22Rv1 (cell line): ENCODE measurements around the gene NFIL3.

ENCODE experiments used
- ZFX ChIP-seq: fragments of 450-650 bp; IDR thresholded peaks from 2 replicates; pipeline ENCODE4 v1.6.1; 2017; ENCODE audit warnings: antibody characterized with exemption, borderline replicate concordance
- TF ChIP-seq, protein P1 (sequence below): fragments of 450-650 bp; IDR thresholded peaks from 2 replicates; pipeline ENCODE4 v1.5.1; 2017; ENCODE audit warnings: mild to moderate bottlenecking

- TF ChIP-seq, protein P1, sequence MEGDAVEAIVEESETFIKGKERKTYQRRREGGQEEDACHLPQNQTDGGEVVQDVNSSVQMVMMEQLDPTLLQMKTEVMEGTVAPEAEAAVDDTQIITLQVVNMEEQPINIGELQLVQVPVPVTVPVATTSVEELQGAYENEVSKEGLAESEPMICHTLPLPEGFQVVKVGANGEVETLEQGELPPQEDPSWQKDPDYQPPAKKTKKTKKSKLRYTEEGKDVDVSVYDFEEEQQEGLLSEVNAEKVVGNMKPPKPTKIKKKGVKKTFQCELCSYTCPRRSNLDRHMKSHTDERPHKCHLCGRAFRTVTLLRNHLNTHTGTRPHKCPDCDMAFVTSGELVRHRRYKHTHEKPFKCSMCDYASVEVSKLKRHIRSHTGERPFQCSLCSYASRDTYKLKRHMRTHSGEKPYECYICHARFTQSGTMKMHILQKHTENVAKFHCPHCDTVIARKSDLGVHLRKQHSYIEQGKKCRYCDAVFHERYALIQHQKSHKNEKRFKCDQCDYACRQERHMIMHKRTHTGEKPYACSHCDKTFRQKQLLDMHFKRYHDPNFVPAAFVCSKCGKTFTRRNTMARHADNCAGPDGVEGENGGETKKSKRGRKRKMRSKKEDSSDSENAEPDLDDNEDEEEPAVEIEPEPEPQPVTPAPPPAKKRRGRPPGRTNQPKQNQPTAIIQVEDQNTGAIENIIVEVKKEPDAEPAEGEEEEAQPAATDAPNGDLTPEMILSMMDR, result no peak
- TF ChIP-seq ZFX, result no peak
Observed at GRCh38 chr9:91443994-91444392, 20.4 kb upstream of the NFIL3 start.
